Measurements from ENCODE around the gene PKDREJ.

DNA sequence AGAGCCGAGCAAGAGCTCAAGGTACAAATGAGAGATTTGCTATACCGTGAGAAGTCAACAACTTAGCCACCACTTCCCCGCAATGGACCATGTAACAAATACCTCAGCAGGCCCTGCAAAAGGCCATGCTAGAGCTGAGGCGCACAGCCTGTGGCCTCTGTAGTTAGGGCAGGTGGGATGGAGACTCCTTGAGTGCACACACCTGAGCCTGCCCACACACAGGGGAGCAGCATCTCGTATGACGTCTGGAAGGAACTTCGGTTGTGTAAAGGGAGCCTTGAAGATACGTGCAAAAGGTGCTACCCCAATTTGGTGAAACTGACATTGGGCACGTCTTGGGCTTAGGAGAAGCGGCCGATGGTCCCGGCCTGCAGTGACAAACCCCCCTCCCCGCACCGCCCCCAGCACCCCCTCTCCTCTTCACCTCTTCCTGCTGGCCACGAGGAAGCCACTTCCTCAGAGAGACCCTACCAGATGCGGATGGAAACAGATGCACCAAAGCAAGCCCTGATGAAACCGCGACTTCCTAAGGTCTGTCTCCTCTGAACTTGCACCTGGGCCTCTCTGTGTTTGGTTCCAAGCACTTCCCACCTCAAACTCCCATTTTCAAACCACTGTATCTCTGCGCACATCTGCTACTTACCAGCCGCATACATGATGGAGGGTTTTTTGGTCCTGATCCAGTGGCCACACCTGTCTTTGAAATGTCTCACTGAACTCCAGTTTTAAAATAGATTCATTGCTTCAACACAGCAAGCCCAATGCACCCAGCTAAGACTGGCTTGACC lies 23.7 kb downstream of the PKDREJ start:
- TF ChIP-seq, protein P1, sequence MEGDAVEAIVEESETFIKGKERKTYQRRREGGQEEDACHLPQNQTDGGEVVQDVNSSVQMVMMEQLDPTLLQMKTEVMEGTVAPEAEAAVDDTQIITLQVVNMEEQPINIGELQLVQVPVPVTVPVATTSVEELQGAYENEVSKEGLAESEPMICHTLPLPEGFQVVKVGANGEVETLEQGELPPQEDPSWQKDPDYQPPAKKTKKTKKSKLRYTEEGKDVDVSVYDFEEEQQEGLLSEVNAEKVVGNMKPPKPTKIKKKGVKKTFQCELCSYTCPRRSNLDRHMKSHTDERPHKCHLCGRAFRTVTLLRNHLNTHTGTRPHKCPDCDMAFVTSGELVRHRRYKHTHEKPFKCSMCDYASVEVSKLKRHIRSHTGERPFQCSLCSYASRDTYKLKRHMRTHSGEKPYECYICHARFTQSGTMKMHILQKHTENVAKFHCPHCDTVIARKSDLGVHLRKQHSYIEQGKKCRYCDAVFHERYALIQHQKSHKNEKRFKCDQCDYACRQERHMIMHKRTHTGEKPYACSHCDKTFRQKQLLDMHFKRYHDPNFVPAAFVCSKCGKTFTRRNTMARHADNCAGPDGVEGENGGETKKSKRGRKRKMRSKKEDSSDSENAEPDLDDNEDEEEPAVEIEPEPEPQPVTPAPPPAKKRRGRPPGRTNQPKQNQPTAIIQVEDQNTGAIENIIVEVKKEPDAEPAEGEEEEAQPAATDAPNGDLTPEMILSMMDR (IDR thresholded peaks at IDR 0.05 in 8 of 11, conservative IDR thresholded peaks at IDR 0.05 in 3 of 11) = no peak
- TF ChIP-seq POLR2AphosphoS5 (IDR thresholded peaks at IDR 0.05) = peak in 1 of 3 donors; percentile 12
- no peak for TF ChIP-seq POLR2A (IDR thresholded peaks at IDR 0.05)

Measured in spleen (tissue), 7 donors.